ENCODE results near the gene FSIP1. TPM values are rescaled to one million over a fixed set of nuclear protein-coding genes. Genes with fewer than 3 reads are reported as not detected.

Gene FSIP1
- total RNA-seq, 4 donors from 2014 or later = 0.94 to 3.2 (median 2.0) TPM

- Histone ChIP-seq H3K9me3 (no peaks in the 10 kb centered on the region), H3K36me3 (peaks cover 0 to 49% of the 10 kb centered on the region in 2 donors), H3K27ac (peak overlapping the region; percentile 93 to 98 (median 96)), H3K27me3 (no peaks in the 10 kb centered on the region), H3K4me1 (peaks cover 3 to 80% (median 30%) of the 10 kb centered on the region in 3 donors), H3K4me3 (peak overlapping the region; percentile 71 to 80)
- TF ChIP-seq POLR2A (IDR thresholded peaks at IDR 0.05) = peak in 1 of 2 donors; percentile 23
- peak; percentile 68 for TF ChIP-seq POLR2AphosphoS5 (IDR thresholded peaks at IDR 0.05)
- no peak for TF ChIP-seq EP300 (IDR thresholded peaks at IDR 0.05)
- TF ChIP-seq CTCF (IDR thresholded peaks at IDR 0.05) = peak; percentile 19 to 65 (median 38)
- ATAC-seq = no peak
- WGBS, 2 donors (ENCODE audit: low coverage in 1 of 2) = 0 to 35% methylated on average over 1 to 4 of the region's 13 CpGs
These were observed 200.8 kb downstream of the FSIP1 start for GRCh38 chr15:39581793-39582285.

- peaks cover 0 to 44% of the 10 kb centered on the region in 2 donors for H3K36me3 ChIP-seq
- no peaks in the 10 kb centered on the region for H3K27me3 ChIP-seq
- peak overlapping the region; percentile 71 to 80 for H3K4me3 ChIP-seq
- peak overlapping the region; percentile 93 to 98 (median 96) for H3K27ac ChIP-seq
- TF ChIP-seq CTCF (IDR thresholded peaks at IDR 0.05) = peak in 2 of 4 experiments; percentile 25 to 28
- TF ChIP-seq POLR2A (IDR thresholded peaks at IDR 0.05) = no peak
- WGBS, 2 donors (ENCODE audit: low coverage in 1 of 2) = 10 to 13% methylated on average over 3 to 9 of the region's 18 CpGs
- ATAC-seq = no peak
- peaks cover 3 to 75% (median 26%) of the 10 kb centered on the region in 3 donors for H3K4me1 ChIP-seq
- no peaks in the 10 kb centered on the region for H3K9me3 ChIP-seq
These were observed 201.3 kb downstream of the FSIP1 start for GRCh38 chr15:39581242-39581792.

DNA sequence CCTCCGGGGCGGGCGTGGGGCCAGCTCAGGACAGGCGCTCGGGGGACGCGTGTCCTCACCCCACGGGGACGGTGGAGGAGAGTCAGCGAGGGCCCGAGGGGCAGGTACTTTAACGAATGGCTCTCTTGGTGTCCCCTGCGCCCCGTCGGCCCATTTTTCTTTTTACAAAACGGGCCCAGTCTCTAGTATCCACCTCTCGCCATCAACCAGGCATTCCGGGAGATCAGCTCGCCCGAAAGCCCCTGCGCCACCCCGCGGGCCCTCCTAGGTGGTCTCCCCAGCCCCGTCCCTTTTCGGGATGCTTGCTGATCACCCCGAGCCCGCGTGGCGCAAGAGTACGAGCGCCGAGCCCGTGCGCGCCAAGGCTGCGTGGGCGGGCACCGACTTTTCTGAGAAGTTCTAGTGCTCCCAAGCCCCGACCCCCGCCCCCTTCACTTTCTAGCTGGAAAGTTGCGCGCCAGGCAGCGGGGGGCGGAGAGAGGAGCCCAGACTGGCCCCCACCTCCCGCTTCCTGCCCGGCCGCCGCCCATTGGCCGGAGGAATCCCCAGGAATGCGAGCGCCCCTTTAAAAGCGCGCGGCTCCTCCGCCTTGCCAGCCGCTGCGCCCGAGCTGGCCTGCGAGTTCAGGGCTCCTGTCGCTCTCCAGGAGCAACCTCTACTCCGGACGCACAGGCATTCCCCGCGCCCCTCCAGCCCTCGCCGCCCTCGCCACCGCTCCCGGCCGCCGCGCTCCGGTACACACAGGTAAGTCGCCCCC lies 202.0 kb downstream of the FSIP1 start, which contains the start of gene THBS1:
Gene THBS1, plus strand, starts transcription at position 595 of the 757 bp plus-strand sequence. CDS start 779 bp downstream, outside the sequence.
- 10% methylated on average over 2 of the region's 74 CpGs; no CpG with 5 or more reads in 1 of the 2 donors for WGBS, 2 donors (ENCODE audit: low coverage in 1 of 2)
- peak within 1 kb of the TSS; percentile 93 to 98 (median 96) for H3K27ac ChIP-seq
- ATAC-seq = peak; percentile 83
- peaks cover 0 to 38% of the 10 kb centered on the region in 2 donors for H3K36me3 ChIP-seq
- H3K4me3 ChIP-seq = peak within 1 kb of the TSS; percentile 71 to 80
- H3K4me1 ChIP-seq = peaks cover 0 to 69% (median 19%) of the 10 kb centered on the region in 3 donors
- no peaks in the 10 kb centered on the region for H3K9me3 ChIP-seq
- no peaks in the 10 kb centered on the region for H3K27me3 ChIP-seq
- no peak for TF ChIP-seq EP300 (IDR thresholded peaks at IDR 0.05)
- peak; percentile 100 for TF ChIP-seq POLR2AphosphoS5 (IDR thresholded peaks at IDR 0.05)
- peak; percentile 98 to 99 for TF ChIP-seq POLR2A (IDR thresholded peaks at IDR 0.05)
- TF ChIP-seq CTCF (IDR thresholded peaks at IDR 0.05) = peak in 1 of 4 experiments; percentile 39

GRCh38 chr15:39580117-39580484 lies 202.5 kb downstream of the FSIP1 start:
- TF ChIP-seq POLR2A (IDR thresholded peaks at IDR 0.05) = no peak
- TF ChIP-seq CTCF (IDR thresholded peaks at IDR 0.05) = peak; percentile 98 to 100 (median 100)
- peak; percentile 8 for TF ChIP-seq POLR2AphosphoS5 (IDR thresholded peaks at IDR 0.05)
- WGBS, 2 donors (ENCODE audit: low coverage in 1 of 2) = 0% methylated on average over 3 of the region's 29 CpGs
- peaks cover 0 to 63% (median 14%) of the 10 kb centered on the region in 3 donors for H3K4me1 ChIP-seq
- peak overlapping the region; percentile 71 to 80 for H3K4me3 ChIP-seq
- peak overlapping the region; percentile 93 to 98 (median 96) for H3K27ac ChIP-seq
- no peaks in the 10 kb centered on the region for H3K27me3 ChIP-seq
- H3K36me3 ChIP-seq = peaks cover 0 to 32% of the 10 kb centered on the region in 2 donors
- no peaks in the 10 kb centered on the region for H3K9me3 ChIP-seq
- ATAC-seq = peak; percentile 81

Data from gastroesophageal sphincter (tissue), 4 donors.